Choroid plexus epithelial cell (primary cell): Measurements from ENCODE around the gene TMCO6.

Source experiments
- DNase-seq: peaks from one replicate; pipeline ENCODE4 v3.0.0-alpha.2; 2010; ENCODE audit warnings: low read depth
- H3K4me3 ChIP-seq: 2 replicates; pipeline ENCODE4 v1.5.1; 2011; ENCODE audit warnings: low read depth, mild to moderate bottlenecking, control low read depth, low read length, moderate library complexity
- TF ChIP-seq, protein P1 (sequence below): conservative IDR thresholded peaks from 2 replicates; pipeline ENCODE4 v1.5.1; 2011; ENCODE audit warnings: low read depth, mild to moderate bottlenecking, control low read depth, inconsistent platforms, low read length, moderate library complexity

Gene TMCO6

GRCh38 chr5:140631036-140631417 lies 8.2 kb upstream of the TMCO6 start:
- H3K4me3 ChIP-seq, result no peak overlapping the region
- DNase-seq, result no peak
- TF ChIP-seq, protein P1, sequence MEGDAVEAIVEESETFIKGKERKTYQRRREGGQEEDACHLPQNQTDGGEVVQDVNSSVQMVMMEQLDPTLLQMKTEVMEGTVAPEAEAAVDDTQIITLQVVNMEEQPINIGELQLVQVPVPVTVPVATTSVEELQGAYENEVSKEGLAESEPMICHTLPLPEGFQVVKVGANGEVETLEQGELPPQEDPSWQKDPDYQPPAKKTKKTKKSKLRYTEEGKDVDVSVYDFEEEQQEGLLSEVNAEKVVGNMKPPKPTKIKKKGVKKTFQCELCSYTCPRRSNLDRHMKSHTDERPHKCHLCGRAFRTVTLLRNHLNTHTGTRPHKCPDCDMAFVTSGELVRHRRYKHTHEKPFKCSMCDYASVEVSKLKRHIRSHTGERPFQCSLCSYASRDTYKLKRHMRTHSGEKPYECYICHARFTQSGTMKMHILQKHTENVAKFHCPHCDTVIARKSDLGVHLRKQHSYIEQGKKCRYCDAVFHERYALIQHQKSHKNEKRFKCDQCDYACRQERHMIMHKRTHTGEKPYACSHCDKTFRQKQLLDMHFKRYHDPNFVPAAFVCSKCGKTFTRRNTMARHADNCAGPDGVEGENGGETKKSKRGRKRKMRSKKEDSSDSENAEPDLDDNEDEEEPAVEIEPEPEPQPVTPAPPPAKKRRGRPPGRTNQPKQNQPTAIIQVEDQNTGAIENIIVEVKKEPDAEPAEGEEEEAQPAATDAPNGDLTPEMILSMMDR, result no peak

- DNase-seq, result no peak
- peak overlapping the region; percentile 57 for H3K4me3 ChIP-seq
- TF ChIP-seq, protein P1, result no peak
Observed at GRCh38 chr5:140631831-140632365, 7.4 kb upstream of the TMCO6 start.

- peak; percentile 52 for DNase-seq
- peak overlapping the region; percentile 57 for H3K4me3 ChIP-seq
- TF ChIP-seq, protein P1, result no peak
Observed at GRCh38 chr5:140632366-140633020, 6.8 kb upstream of the TMCO6 start.

GRCh38 chr5:140633021-140633471 lies 6.2 kb upstream of the TMCO6 start, which contains the start of gene CD14:
Gene CD14, minus strand, starts transcription at chr5:140633175. Its CDS starts 104 bp downstream, at chr5:140633071.
- peak; percentile 44 for DNase-seq
- TF ChIP-seq, protein P1, result peak; percentile 30
- peak within 1 kb of the TSS; percentile 57 for H3K4me3 ChIP-seq

- TF ChIP-seq, protein P1, result no peak
- H3K4me3 ChIP-seq, result no peak overlapping the region
- no peak for DNase-seq
Observed at GRCh38 chr5:140633501-140633900, 5.8 kb upstream of the TMCO6 start.

DNA sequence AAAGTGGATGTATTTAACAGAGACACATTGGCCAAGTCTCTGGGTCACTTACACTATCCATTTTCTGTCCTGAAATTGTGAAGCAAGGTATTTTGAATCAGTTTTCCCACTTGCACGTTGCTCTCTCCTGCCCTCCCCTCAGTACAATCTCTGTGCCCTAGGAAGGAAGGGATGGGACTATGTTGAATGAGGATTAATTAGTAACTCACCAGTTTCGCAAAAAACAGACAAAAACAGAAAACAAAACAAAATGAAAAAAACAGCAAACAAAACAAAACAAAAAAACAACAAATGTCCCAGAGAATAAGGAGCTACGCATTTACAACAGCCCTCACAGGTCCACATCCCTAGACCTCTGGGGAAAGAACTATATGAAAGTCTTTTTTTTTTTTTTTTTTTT lies 5.1 kb upstream of the TMCO6 start:
- H3K4me3 ChIP-seq, result no peak overlapping the region
- TF ChIP-seq, protein P1, result no peak
- DNase-seq, result no peak
